K562 (cell line): ENCODE results near the gene PAF1. TPM values are rescaled to one million over a fixed set of nuclear protein-coding genes. Genes with fewer than 3 reads are reported as not detected.

ENCODE experiments used
- CBX2 ChIP-seq: fragments of 200-600 bp; sonication (generic); IDR thresholded peaks from one replicate; pipeline ENCODE4 v1.6.1; 2012; ENCODE audit warnings: mild to moderate bottlenecking, low read length, inconsistent platforms; ENCODE audit not compliant: insufficient read depth, poor library complexity, severe bottlenecking
- EGR1 ChIP-seq: fragments of 450-650 bp; conservative IDR thresholded peaks from 2 replicates; pipeline ENCODE4 v1.6.1; 2017; ENCODE audit warnings: mild to moderate bottlenecking
- ELK3 ChIP-seq: fragments of 450-650 bp; formaldehyde crosslinking; IDR thresholded peaks from 2 replicates; pipeline ENCODE4 v1.4.0; 2020; ENCODE audit warnings: mild to moderate bottlenecking
- EWSR1 ChIP-seq: fragments of 450-650 bp; IDR thresholded peaks from 2 replicates; pipeline ENCODE4 v1.6.1; 2018; ENCODE audit warnings: borderline replicate concordance, mild to moderate bottlenecking, low read depth, moderate library complexity; ENCODE audit not compliant: partially characterized antibody
- KLF6 ChIP-seq: fragments of 250-450 bp; sonication (Bioruptor Pico); IDR thresholded peaks from 2 replicates; pipeline ENCODE4 v1.4.0; 2020; ENCODE audit warnings: mild to moderate bottlenecking, moderate library complexity, borderline replicate concordance
- MBD2 ChIP-seq: sonication (generic); IDR thresholded peaks from 2 replicates; pipeline ENCODE4 v1.6.1; 2016; ENCODE audit warnings: low read depth, borderline replicate concordance
- NCOA4 ChIP-seq: fragments of 450-650 bp; IDR thresholded peaks from 2 replicates; pipeline ENCODE4 v1.6.1; 2018; ENCODE audit warnings: mild to moderate bottlenecking; ENCODE audit not compliant: partially characterized antibody
- SRSF3 ChIP-seq: fragments of 200-400 bp; formaldehyde crosslinking; IDR thresholded peaks from 2 replicates; pipeline ENCODE4 v1.6.1; 2016; ENCODE audit warnings: mild to moderate bottlenecking, low read length, moderate library complexity; ENCODE audit not compliant: insufficient read depth
- TBL1XR1 ChIP-seq, 2 experiments: IDR thresholded peaks; 2 replicates each; pipeline ENCODE4 v1.6.1; 2012; ENCODE audit warnings: improper control_type of control experiment in 2 of 2, low read length in 2 of 2, mild to moderate bottlenecking in 1 of 2
- TCFL5 ChIP-seq: fragments of 250-450 bp; sonication (Bioruptor Pico); conservative IDR thresholded peaks from 2 replicates; pipeline ENCODE4 v1.6.1; 2021; ENCODE audit warnings: mild to moderate bottlenecking, moderate library complexity, matching md5 sums
- ZBTB33 ChIP-seq: sonication (generic); formaldehyde crosslinking; IDR thresholded peaks from 2 replicates; pipeline ENCODE4 v1.8.1; 2023; ENCODE audit warnings: mild to moderate bottlenecking, missing genetic modification reagents
- ZFP36 ChIP-seq: fragments of 150-350 bp; IDR thresholded peaks from 2 replicates; pipeline ENCODE4 v1.6.1; 2018; ENCODE audit warnings: low read length, low read depth; ENCODE audit not compliant: partially characterized antibody
- ZNF165 ChIP-seq: fragments of 250-450 bp; sonication (Bioruptor Pico); IDR thresholded peaks from 2 replicates; pipeline ENCODE4 v1.4.0; 2020; ENCODE audit warnings: borderline replicate concordance
- ZNF644 ChIP-seq: fragments of 200-800 bp; sonication (Bioruptor generic); IDR thresholded peaks from 2 replicates; pipeline ENCODE4 v1.6.1; 2016; ENCODE audit warnings: low read depth, missing genetic modification characterization, missing compliant biosample characterization
- polyA plus RNA-seq, 8 experiments: library from polyadenylated mRNA; depleted of rRNA in 4 of 8; stranded (reverse) in 5 of 8; unstranded in 3 of 8; fragments of >200 nt; fragmentation: Nextera tagmentation in 2 of 8; fragmentation: Illumina TruSeq in 1 of 8; extraction: Ambion mirVana in 2 of 8; extraction: Trizol in 1 of 8; gene quantifications; 2 replicates each; pipeline versions ENCODE4 v1.2.1 to v1.2.3, GENCODE V29; 2011 to 2014; ENCODE audit warnings: inconsistent platforms in 1 of 8, missing spikeins in 1 of 8
- total RNA-seq, 7 experiments: library from RNA; depleted of rRNA in 6 of 7; stranded (reverse); fragments of >200 nt in 6 of 7; fragmentation: Illumina TruSeq in 2 of 7; extraction: Trizol in 2 of 7; gene quantifications; 2 replicates each; pipeline versions ENCODE4 v1.2.1 to v1.2.3, GENCODE V29; 2011 to 2021; ENCODE audit warnings: low replicate concordance in 1 of 7
- TF ChIP-seq, protein P1 (sequence below): sonication (generic); formaldehyde crosslinking; IDR thresholded peaks from 2 replicates; pipeline ENCODE4 v1.8.0; 2022; ENCODE audit warnings: mild to moderate bottlenecking, missing genetic modification reagents
- TF ChIP-seq, protein P2 (sequence below): sonication (generic); formaldehyde crosslinking; IDR thresholded peaks from 2 replicates; pipeline ENCODE4 v1.8.1; 2023; ENCODE audit warnings: mild to moderate bottlenecking, missing genetic modification reagents
- TF ChIP-seq, protein P3 (sequence below): sonication (generic); formaldehyde crosslinking; IDR thresholded peaks from 2 replicates; pipeline ENCODE4 v1.5.0; 2020; ENCODE audit warnings: missing genetic modification reagents

Gene PAF1
- total and polyA plus RNA-seq, 9 of the 15 experiments (the other 6 are each of a cell fraction or from before 2014, with no cell fraction given), result 1.5 to 45.0 (median 33.8) TPM

DNA sequence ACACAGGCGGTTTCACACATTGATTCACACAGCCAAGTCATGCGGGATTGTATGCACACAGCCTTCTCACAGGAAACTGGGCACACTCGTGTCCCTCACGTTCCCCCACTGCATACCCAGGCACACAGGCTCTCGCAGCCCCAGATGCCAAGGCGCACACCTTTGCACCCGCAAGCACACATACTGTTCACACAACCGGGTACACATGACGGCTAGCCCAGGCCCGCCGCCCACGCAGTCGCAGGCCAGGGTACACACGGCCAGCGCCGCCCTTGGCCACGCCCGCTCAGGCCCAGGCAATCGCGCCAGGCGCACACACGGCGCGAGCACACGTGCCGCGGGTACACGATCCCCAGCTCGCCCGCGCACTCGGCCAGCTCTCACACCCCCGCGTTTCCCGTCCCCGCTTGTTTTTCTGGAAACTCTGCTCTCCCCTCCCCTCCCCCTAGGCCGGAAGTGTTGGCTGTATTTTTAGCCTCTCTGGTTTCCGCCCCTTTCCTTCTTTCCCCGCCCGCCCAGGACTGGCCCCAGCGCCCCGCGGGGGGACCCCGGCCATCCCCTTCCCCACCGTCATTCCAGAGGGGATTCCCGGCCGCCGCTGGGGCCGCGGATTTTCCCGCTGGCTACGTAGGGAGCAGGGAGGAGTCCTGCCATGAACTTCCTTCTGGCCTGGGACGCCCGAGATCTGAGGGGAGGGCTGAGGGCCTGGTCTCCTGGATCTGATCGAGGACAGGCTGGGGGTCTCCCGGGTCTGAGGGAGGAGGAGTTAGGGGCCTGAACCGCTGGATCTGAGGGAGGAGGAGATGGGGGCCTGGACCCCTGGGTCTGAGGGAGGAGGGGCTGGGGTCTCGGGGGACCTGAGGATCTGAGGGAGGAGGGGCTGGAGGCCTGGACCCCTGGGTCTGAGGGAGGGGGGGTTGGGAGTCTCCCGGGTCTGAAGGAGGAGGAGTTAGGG lies 11.7 kb upstream of the PAF1 start (continued):
- no peak for TF ChIP-seq EWSR1
- no peak for TF ChIP-seq CBX2
- no peak for TF ChIP-seq NCOA4
- TF ChIP-seq, protein P1, sequence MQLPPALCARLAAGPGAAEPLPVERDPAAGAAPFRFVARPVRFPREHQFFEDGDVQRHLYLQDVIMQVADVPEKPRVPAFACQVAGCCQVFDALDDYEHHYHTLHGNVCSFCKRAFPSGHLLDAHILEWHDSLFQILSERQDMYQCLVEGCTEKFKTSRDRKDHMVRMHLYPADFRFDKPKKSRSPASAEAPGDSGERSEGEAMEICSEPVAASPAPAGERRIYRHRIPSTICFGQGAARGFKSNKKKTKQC, result peak; percentile 77; the same call in 1 of the 2 replicates
- TF ChIP-seq KLF6 (CRISPR knock-in tag), result no peak
- TF ChIP-seq EGR1, result peak; percentile 100
- no peak for TF ChIP-seq TCFL5
- TF ChIP-seq ZNF644, result 0 out of 2 replicates have a peak, but pooled peaks have one; percentile 40
- TF ChIP-seq, protein P2, sequence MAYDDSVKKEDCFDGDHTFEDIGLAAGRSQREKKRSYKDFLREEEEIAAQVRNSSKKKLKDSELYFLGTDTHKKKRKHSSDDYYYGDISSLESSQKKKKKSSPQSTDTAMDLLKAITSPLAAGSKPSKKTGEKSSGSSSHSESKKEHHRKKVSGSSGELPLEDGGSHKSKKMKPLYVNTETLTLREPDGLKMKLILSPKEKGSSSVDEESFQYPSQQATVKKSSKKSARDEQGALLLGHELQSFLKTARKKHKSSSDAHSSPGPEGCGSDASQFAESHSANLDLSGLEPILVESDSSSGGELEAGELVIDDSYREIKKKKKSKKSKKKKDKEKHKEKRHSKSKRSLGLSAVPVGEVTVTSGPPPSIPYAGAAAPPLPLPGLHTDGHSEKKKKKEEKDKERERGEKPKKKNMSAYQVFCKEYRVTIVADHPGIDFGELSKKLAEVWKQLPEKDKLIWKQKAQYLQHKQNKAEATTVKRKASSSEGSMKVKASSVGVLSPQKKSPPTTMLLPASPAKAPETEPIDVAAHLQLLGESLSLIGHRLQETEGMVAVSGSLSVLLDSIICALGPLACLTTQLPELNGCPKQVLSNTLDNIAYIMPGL (CRISPR knock-in tag), result peak; percentile 31; the same call in 1 of the 2 replicates
- TF ChIP-seq ZFP36, result no peak
- TF ChIP-seq ZBTB33 (CRISPR knock-in tag), result peak; percentile 44
- no peak for TF ChIP-seq ELK3 (CRISPR knock-in tag)
- TF ChIP-seq, protein P3, sequence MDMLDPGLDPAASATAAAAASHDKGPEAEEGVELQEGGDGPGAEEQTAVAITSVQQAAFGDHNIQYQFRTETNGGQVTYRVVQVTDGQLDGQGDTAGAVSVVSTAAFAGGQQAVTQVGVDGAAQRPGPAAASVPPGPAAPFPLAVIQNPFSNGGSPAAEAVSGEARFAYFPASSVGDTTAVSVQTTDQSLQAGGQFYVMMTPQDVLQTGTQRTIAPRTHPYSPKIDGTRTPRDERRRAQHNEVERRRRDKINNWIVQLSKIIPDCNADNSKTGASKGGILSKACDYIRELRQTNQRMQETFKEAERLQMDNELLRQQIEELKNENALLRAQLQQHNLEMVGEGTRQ (CRISPR knock-in tag), result no peak; the same call in 1 of the 2 replicates
- peak; percentile 24; the same call in 1 of the 2 replicates for TF ChIP-seq ZNF165 (CRISPR knock-in tag)
- peak in 1 of 2 experiments; percentile 57; a peak in 2 of 4 replicates for TF ChIP-seq TBL1XR1 (IDR thresholded peaks at IDR 0.05; ENCODE audit: low read length in 2 of 2)
- TF ChIP-seq MBD2, result 0 out of 2 replicates have a peak, but pooled peaks have one; percentile 14
- TF ChIP-seq SRSF3, result 0 out of 2 replicates have a peak, but pooled peaks have one; percentile 59
